WTC11 (cell line): ENCODE results near the gene TAB3.

Source experiments
- AFF4 ChIP-seq: sonication (generic); formaldehyde crosslinking; IDR thresholded peaks from 2 replicates; pipeline ENCODE4 v1.8.1; 2023; ENCODE audit warnings: mild to moderate bottlenecking, missing genetic modification reagents, borderline replicate concordance
- ZNF416 ChIP-seq: fragments of 250-450 bp; sonication (Bioruptor Pico); IDR thresholded peaks from 2 replicates; pipeline ENCODE4 v1.9.0; 2021; ENCODE audit warnings: mild to moderate bottlenecking, inconsistent platforms
- TF ChIP-seq, protein P1 (sequence below): fragments of 200-600 bp; IDR thresholded peaks from 2 replicates; pipeline ENCODE4 v1.8.0; 2022; ENCODE audit warnings: antibody characterized with exemption
- TF ChIP-seq, protein P2 (sequence below): sonication (generic); formaldehyde crosslinking; IDR thresholded peaks from 2 replicates; pipeline ENCODE4 v1.8.0; 2022; ENCODE audit warnings: mild to moderate bottlenecking, missing genetic modification reagents

DNA sequence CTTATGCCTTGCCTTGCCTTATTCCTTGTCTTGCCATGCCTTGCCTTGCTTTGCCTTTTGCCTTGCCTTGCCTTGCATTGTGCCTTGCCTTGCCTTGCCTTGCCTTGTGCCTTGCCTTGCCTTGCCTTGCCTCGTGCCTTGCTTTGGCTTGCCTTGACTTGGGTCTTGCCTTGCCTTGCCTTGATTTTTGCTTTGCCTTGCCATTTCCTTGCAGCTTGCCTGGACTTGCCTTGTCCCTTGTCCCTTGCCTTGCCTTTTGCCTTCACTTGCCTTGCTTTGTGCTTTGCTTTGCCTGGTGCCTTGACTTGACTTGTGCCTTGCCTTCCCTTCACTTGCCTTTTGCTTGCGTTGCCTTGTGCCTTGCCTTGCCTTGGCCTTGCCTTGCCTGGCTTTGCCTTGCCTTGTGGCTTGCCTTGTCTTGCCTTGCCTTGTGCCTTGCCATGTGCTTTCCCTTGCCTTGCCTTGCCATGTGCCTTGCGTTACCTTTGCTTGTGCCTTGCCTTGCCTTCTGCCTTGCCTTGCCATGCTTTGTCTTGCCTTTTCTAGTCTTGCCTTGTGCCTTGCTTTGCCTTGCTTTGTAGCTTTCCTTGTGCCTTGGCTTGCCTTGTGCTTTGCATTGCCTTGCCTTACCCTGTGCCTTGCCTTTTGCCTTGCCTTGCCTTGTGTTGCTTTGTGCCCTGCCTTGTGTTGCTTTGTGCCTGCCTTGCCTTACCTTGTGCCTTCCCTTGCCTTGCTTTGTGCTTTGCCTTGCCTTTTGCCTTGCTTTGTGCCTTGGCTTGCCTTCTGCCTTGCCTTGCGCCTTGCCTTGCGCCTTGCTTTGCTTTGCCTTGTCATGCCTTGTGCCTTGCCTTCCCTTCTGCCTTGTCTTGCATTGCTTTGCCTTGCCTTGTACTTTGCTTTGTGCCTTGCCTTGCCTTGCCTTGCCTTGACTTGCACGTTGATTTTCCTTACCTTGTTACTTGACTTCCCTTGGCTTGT lies 92.8 kb downstream of the TAB3 start:
- TF ChIP-seq AFF4 (CRISPR knock-in tag) (no peak), ZNF416 (CRISPR knock-in tag) (no peak)
- TF ChIP-seq, protein P1, sequence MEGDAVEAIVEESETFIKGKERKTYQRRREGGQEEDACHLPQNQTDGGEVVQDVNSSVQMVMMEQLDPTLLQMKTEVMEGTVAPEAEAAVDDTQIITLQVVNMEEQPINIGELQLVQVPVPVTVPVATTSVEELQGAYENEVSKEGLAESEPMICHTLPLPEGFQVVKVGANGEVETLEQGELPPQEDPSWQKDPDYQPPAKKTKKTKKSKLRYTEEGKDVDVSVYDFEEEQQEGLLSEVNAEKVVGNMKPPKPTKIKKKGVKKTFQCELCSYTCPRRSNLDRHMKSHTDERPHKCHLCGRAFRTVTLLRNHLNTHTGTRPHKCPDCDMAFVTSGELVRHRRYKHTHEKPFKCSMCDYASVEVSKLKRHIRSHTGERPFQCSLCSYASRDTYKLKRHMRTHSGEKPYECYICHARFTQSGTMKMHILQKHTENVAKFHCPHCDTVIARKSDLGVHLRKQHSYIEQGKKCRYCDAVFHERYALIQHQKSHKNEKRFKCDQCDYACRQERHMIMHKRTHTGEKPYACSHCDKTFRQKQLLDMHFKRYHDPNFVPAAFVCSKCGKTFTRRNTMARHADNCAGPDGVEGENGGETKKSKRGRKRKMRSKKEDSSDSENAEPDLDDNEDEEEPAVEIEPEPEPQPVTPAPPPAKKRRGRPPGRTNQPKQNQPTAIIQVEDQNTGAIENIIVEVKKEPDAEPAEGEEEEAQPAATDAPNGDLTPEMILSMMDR, result no peak
- TF ChIP-seq, protein P2, sequence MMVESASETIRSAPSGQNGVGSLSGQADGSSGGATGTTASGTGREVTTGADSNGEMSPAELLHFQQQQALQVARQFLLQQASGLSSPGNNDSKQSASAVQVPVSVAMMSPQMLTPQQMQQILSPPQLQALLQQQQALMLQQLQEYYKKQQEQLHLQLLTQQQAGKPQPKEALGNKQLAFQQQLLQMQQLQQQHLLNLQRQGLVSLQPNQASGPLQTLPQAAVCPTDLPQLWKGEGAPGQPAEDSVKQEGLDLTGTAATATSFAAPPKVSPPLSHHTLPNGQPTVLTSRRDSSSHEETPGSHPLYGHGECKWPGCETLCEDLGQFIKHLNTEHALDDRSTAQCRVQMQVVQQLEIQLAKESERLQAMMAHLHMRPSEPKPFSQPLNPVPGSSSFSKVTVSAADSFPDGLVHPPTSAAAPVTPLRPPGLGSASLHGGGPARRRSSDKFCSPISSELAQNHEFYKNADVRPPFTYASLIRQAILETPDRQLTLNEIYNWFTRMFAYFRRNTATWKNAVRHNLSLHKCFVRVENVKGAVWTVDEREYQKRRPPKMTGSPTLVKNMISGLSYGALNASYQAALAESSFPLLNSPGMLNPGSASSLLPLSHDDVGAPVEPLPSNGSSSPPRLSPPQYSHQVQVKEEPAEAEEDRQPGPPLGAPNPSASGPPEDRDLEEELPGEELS, result no peak
